H9 (cell line): ENCODE results near the gene APBA2. TPM values are rescaled to one million over a fixed set of nuclear protein-coding genes. Genes with fewer than 3 reads are reported as not detected.

Experiments
- DNase-seq: peaks from one replicate; pipeline ENCODE4 v3.0.0-alpha.2; 2017
- H2AFZ ChIP-seq: one replicate; pipeline ENCODE4 v1.6.1; 2013; ENCODE audit warnings: mild to moderate bottlenecking, low read length, control low read depth, moderate library complexity
- H2AK5ac ChIP-seq: 2 replicates; pipeline ENCODE4 v1.6.1; 2013; ENCODE audit warnings: low read length, control low read depth, mixed read lengths; ENCODE audit not compliant: insufficient read length
- H2BK120ac ChIP-seq: one replicate; pipeline ENCODE4 v1.6.1; 2013; ENCODE audit warnings: low read depth, mild to moderate bottlenecking, low read length, control low read depth, inconsistent platforms; ENCODE audit not compliant: poor library complexity, severe bottlenecking
- H2BK12ac ChIP-seq: 2 replicates; pipeline ENCODE4 v1.6.1; 2013; ENCODE audit warnings: low read length, control low read depth, mixed read lengths, low read depth; ENCODE audit not compliant: insufficient read length
- H2BK15ac ChIP-seq: 2 replicates; pipeline ENCODE4 v1.6.1; 2013; ENCODE audit warnings: low read depth, low read length, control low read depth
- H2BK20ac ChIP-seq: one replicate; pipeline ENCODE4 v1.6.1; 2013; ENCODE audit warnings: low read depth, mild to moderate bottlenecking, low read length, control low read depth, inconsistent platforms; ENCODE audit not compliant: poor library complexity, severe bottlenecking
- H2BK5ac ChIP-seq: 2 replicates; pipeline ENCODE4 v1.6.1; 2013; ENCODE audit warnings: low read length, control low read depth, mixed read lengths; ENCODE audit not compliant: insufficient read length
- H3K14ac ChIP-seq: 2 replicates; pipeline ENCODE4 v1.6.1; 2013; ENCODE audit warnings: low read length, control low read depth; ENCODE audit not compliant: insufficient read depth
- H3K18ac ChIP-seq: 2 replicates; pipeline ENCODE4 v1.6.1; 2013; ENCODE audit warnings: low read depth, mild to moderate bottlenecking, mixed read lengths, low read length, control low read depth; ENCODE audit not compliant: insufficient read length
- H3K23ac ChIP-seq: 2 replicates; pipeline ENCODE4 v1.6.1; 2013; ENCODE audit warnings: low read length, control low read depth, mixed read lengths, low read depth; ENCODE audit not compliant: insufficient read length
- H3K23me2 ChIP-seq: 2 replicates; pipeline ENCODE4 v1.6.1; 2013; ENCODE audit warnings: low read depth, mild to moderate bottlenecking, mixed read lengths, low read length, control low read depth; ENCODE audit not compliant: insufficient read length, poor library complexity, severe bottlenecking
- H3K27ac ChIP-seq: 2 replicates; pipeline ENCODE4 v1.5.1; 2013; ENCODE audit warnings: low read length, control low read depth, mixed read lengths, low read depth; ENCODE audit not compliant: insufficient read length
- H3K27me3 ChIP-seq: 2 replicates; pipeline ENCODE4 v1.6.1; 2013; ENCODE audit warnings: low read length, control low read depth, inconsistent platforms; ENCODE audit not compliant: insufficient read depth
- H3K4ac ChIP-seq: 2 replicates; pipeline ENCODE4 v1.6.1; 2013; ENCODE audit warnings: low read depth, mild to moderate bottlenecking, control low read depth, inconsistent platforms, low read length, moderate library complexity
- H3K4me1 ChIP-seq: 2 replicates; pipeline ENCODE4 v1.6.1; 2013; ENCODE audit warnings: low read length, control low read depth, inconsistent platforms; ENCODE audit not compliant: insufficient read depth
- H3K4me2 ChIP-seq: 2 replicates; pipeline ENCODE4 v1.6.1; 2013; ENCODE audit warnings: low read length, control low read depth, mixed read lengths; ENCODE audit not compliant: insufficient read length, insufficient read depth
- H3K56ac ChIP-seq: 2 replicates; pipeline ENCODE4 v1.6.1; 2013; ENCODE audit warnings: low read depth, mild to moderate bottlenecking, mixed read lengths, low read length, control low read depth; ENCODE audit not compliant: insufficient read length
- H3K79me1 ChIP-seq: 2 replicates; pipeline ENCODE4 v1.6.1; 2013; ENCODE audit warnings: low read depth, mild to moderate bottlenecking, moderate library complexity, low read length, control low read depth, inconsistent platforms; ENCODE audit not compliant: insufficient read depth, poor library complexity, severe bottlenecking
- H3K79me2 ChIP-seq: 2 replicates; pipeline ENCODE4 v1.6.1; 2013; ENCODE audit warnings: low read length, control low read depth, inconsistent platforms; ENCODE audit not compliant: insufficient read depth
- H3K9ac ChIP-seq: 2 replicates; pipeline ENCODE4 v1.6.1; 2013; ENCODE audit warnings: low read length, control low read depth, mixed read lengths; ENCODE audit not compliant: insufficient read length; ENCODE audit errors: extremely low read depth
- H3K9me3 ChIP-seq: one replicate; pipeline ENCODE4 v1.6.1; 2013; ENCODE audit warnings: low read depth, low read length, inconsistent platforms; ENCODE audit not compliant: control insufficient read depth
- H3T11ph ChIP-seq: one replicate; pipeline ENCODE4 v1.6.1; 2013; ENCODE audit warnings: mild to moderate bottlenecking, low read length, control low read depth, inconsistent platforms
- H4K20me1 ChIP-seq: one replicate; pipeline ENCODE4 v1.6.1; 2013; ENCODE audit not compliant: control insufficient read depth, insufficient read length, insufficient read depth
- H4K5ac ChIP-seq: 2 replicates; pipeline ENCODE4 v1.6.1; 2013; ENCODE audit warnings: low read depth, mild to moderate bottlenecking, mixed read lengths, low read length, control low read depth; ENCODE audit not compliant: insufficient read length
- H4K8ac ChIP-seq: replicated peaks from 2 replicates; pipeline ENCODE4 v1.6.1; 2013; ENCODE audit warnings: low read length, control low read depth, mixed read lengths, low read depth; ENCODE audit not compliant: insufficient read length
- H4K91ac ChIP-seq: 2 replicates; pipeline ENCODE4 v1.6.1; 2013; ENCODE audit warnings: low read depth, mild to moderate bottlenecking, moderate library complexity, mixed read lengths, low read length, control low read depth; ENCODE audit not compliant: insufficient read length
- H3K27ac Mint-ChIP-seq, 3 experiments: 2 replicates in 2 of 3; 3 replicates in 1 of 3; pipeline ENCODE4 v1.8.0; 2020 to 2021; ENCODE audit warnings: mixed read lengths in 3 of 3, mild to moderate bottlenecking in 1 of 3, moderate library complexity in 1 of 3
- H3K27me3 Mint-ChIP-seq: 2 replicates; pipeline ENCODE4 v1.8.0; 2021; ENCODE audit warnings: low read depth, mild to moderate bottlenecking, moderate library complexity, mixed read lengths
- H3K36me3 Mint-ChIP-seq, 3 experiments: 2 replicates in 2 of 3; 3 replicates in 1 of 3; pipeline ENCODE4 v1.8.0; 2020 to 2021; ENCODE audit warnings: low read depth in 3 of 3, mixed read lengths in 3 of 3; ENCODE audit not compliant: insufficient read depth in 1 of 3
- H3K4me1 Mint-ChIP-seq, 2 experiments: 2 replicates each; pipeline ENCODE4 v1.8.0; 2020; ENCODE audit warnings: mixed read lengths in 2 of 2
- H3K4me3 Mint-ChIP-seq, 2 experiments: 2 replicates in 1 of 2; 3 replicates in 1 of 2; pipeline ENCODE4 v1.8.0; 2020 to 2021; ENCODE audit warnings: mild to moderate bottlenecking in 2 of 2, mixed read lengths in 2 of 2, moderate library complexity in 1 of 2
- H3K9me3 Mint-ChIP-seq, 2 experiments: 2 replicates in 1 of 2; 3 replicates in 1 of 2; pipeline ENCODE4 v1.8.0; 2020; ENCODE audit warnings: mild to moderate bottlenecking in 2 of 2, mixed read lengths in 2 of 2, moderate library complexity in 1 of 2
- WGBS: extraction: QIAGEN DNeasy Blood & Tissue Kit; methylation state at CpG from one replicate; pipeline ENCODE4 v1.1.7; 2013; ENCODE audit warnings: missing lambda C conversion rate, low lambda C conversion rate, mixed read lengths; ENCODE audit not compliant: insufficient read length; ENCODE audit errors: extremely low coverage; 5-methylcytosine and 5-hydroxymethylcytosine counted together
- total RNA-seq: library from RNA; stranded (reverse); gene quantifications from 2 replicates; pipeline ENCODE4 v1.2.1, GENCODE V29; 2021
- TF ChIP-seq, protein P1 (sequence below): fragments of 200-600 bp; sonication (generic); conservative IDR thresholded peaks from 3 replicates; pipeline ENCODE4 v1.8.0; 2021; ENCODE audit warnings: antibody characterized with exemption, mild to moderate bottlenecking

APBA2 gene
- total RNA-seq, 1 experiment from 2014 or later: 14.3 TPM

DNA sequence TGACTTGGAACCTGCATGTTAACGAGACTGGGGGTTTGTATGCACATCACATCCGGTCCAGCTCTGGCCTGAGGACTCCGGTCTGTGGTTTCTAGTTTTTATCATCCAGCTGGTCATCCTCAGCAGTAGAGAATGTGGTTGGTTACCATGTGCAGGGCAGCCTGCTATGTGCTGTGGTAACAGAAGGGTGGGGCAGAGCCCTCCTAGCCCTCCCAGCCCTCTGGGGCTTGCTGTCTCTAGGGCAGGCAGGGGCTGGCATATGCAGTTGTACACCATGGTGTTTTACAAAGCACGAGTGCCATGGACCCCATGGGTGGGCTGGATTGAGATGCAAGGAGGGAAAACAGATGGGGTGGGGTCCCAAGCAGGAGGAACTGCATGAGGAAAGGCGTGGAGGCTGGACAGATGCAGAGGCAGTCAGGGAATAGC is 70.2 kb downstream of the APBA2 start:
- Histone ChIP-seq H2BK5ac (no peak overlapping the region), H4K20me1 (no peaks in the 10 kb centered on the region), H3K4me2 (no peak overlapping the region), H2AFZ (no peak overlapping the region), H2BK20ac (no peak overlapping the region), H3K9me3 (no peaks in the 10 kb centered on the region), H3K27me3 (no peaks in the 10 kb centered on the region), H4K91ac (no peak overlapping the region), H3K79me1 (no peaks in the 10 kb centered on the region), H2AK5ac (no peak overlapping the region), H3K23ac (no peak overlapping the region), H4K8ac (no peak overlapping the region), H2BK15ac (no peak overlapping the region), H3K4ac (no peak overlapping the region), H3K9ac (no peak overlapping the region), H2BK120ac (no peak overlapping the region), H3K56ac (no peak overlapping the region), H4K5ac (no peak overlapping the region), H2BK12ac (no peak overlapping the region), H3T11ph (no peak overlapping the region), H3K14ac (no peak overlapping the region), H3K27ac (no peak overlapping the region), H3K23me2 (no peaks in the 10 kb centered on the region), H3K4me1 (peaks cover 7% of the 10 kb centered on the region; the same call in 1 of the 2 replicates), H3K18ac (no peak overlapping the region), H3K79me2 (no peaks in the 10 kb centered on the region)
- Mint-ChIP-seq H3K4me3 (no peak overlapping the region), H3K27me3 (no peaks in the 10 kb centered on the region; the same call in 1 of the 2 replicates), H3K9me3 (no peaks in the 10 kb centered on the region), H3K36me3 (no peaks in the 10 kb centered on the region; a peak in 2 of 7 replicates), H3K27ac (no peak overlapping the region), H3K4me1 (peaks cover 23 to 25% of the 10 kb centered on the region in 2 experiments)
- no CpG with 5 or more reads among the region's 5 CpGs for WGBS
- DNase-seq: no peak
- TF ChIP-seq, protein P1, sequence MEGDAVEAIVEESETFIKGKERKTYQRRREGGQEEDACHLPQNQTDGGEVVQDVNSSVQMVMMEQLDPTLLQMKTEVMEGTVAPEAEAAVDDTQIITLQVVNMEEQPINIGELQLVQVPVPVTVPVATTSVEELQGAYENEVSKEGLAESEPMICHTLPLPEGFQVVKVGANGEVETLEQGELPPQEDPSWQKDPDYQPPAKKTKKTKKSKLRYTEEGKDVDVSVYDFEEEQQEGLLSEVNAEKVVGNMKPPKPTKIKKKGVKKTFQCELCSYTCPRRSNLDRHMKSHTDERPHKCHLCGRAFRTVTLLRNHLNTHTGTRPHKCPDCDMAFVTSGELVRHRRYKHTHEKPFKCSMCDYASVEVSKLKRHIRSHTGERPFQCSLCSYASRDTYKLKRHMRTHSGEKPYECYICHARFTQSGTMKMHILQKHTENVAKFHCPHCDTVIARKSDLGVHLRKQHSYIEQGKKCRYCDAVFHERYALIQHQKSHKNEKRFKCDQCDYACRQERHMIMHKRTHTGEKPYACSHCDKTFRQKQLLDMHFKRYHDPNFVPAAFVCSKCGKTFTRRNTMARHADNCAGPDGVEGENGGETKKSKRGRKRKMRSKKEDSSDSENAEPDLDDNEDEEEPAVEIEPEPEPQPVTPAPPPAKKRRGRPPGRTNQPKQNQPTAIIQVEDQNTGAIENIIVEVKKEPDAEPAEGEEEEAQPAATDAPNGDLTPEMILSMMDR: no peak
